CD14-positive monocyte (primary cell): ENCODE data around the gene LIN7B. TPM values are rescaled to one million over a fixed set of nuclear protein-coding genes. Genes with fewer than 3 reads are reported as not detected.

ENCODE experiments used
- DNase-seq, 3 donors: peaks; one replicate each; pipeline ENCODE4 v3.0.0-alpha.2; 2011 to 2022
- H2AFZ ChIP-seq: 2 replicates; pipeline ENCODE4 v1.6.0; 2012; ENCODE audit warnings: mild to moderate bottlenecking, low read depth, low read length, inconsistent platforms; ENCODE audit not compliant: insufficient read depth, poor library complexity, severe bottlenecking
- H3K27ac ChIP-seq, 2 donors: 1 replicate in 1 of 2; 2 replicates in 1 of 2; pipeline ENCODE4 v1.5.1; 2012 to 2013; ENCODE audit warnings: low read length in 2 of 2, control low read depth in 1 of 2, inconsistent platforms in 1 of 2, low read depth in 1 of 2, mild to moderate bottlenecking in 1 of 2
- H3K27me3 ChIP-seq, 2 donors: one replicate each; pipeline versions ENCODE4 v1.6.0 to v1.6.1; 2011 to 2013; ENCODE audit warnings: low read length in 2 of 2; ENCODE audit not compliant: control insufficient read depth in 2 of 2, insufficient read depth in 2 of 2
- H3K36me3 ChIP-seq, 2 donors: replicated peaks in 1 of 2; 1 replicate in 1 of 2; 2 replicates in 1 of 2; pipeline versions ENCODE4 v1.5.1 to v1.6.1; 2012 to 2013; ENCODE audit warnings: low read length in 2 of 2, control low read depth in 1 of 2, inconsistent platforms in 1 of 2, mild to moderate bottlenecking in 1 of 2; ENCODE audit not compliant: insufficient read depth in 2 of 2, control insufficient read depth in 1 of 2
- H3K4me1 ChIP-seq, 2 donors: 1 replicate in 1 of 2; 2 replicates in 1 of 2; pipeline versions ENCODE4 v1.5.1 to v1.6.1; 2012 to 2013; ENCODE audit warnings: low read length in 2 of 2, control low read depth in 1 of 2, inconsistent platforms in 1 of 2, mild to moderate bottlenecking in 1 of 2, moderate library complexity in 1 of 2; ENCODE audit not compliant: insufficient read depth in 2 of 2, control insufficient read depth in 1 of 2
- H3K4me2 ChIP-seq: replicated peaks from 2 replicates; pipeline ENCODE3; 2012; ENCODE audit warnings: low read length, moderate library complexity, mild to moderate bottlenecking; ENCODE audit not compliant: poor library complexity, severe bottlenecking; ENCODE audit errors: extremely low read depth
- H3K4me3 ChIP-seq, 3 experiments: fragments of 200-600 bp in 1 of 3; sonication (generic) in 1 of 3; replicated peaks in 1 of 3; 1 replicate in 2 of 3; 2 replicates in 1 of 3; pipeline ENCODE4 v1.5.1; 2011 to 2013; ENCODE audit warnings: low read length in 3 of 3, mild to moderate bottlenecking in 3 of 3, control low read depth in 2 of 3, low read depth in 2 of 3, inconsistent platforms in 1 of 3, moderate library complexity in 1 of 3
- H3K79me2 ChIP-seq: 2 replicates; pipeline ENCODE4 v1.6.0; 2012; ENCODE audit warnings: mild to moderate bottlenecking, control low read depth, inconsistent platforms, low read length, moderate library complexity; ENCODE audit not compliant: insufficient read depth
- H3K9ac ChIP-seq: 2 replicates; pipeline ENCODE4 v1.6.0; 2017; ENCODE audit warnings: low read length, mild to moderate bottlenecking; ENCODE audit not compliant: insufficient read depth, poor library complexity, severe bottlenecking
- H3K9me3 ChIP-seq, 2 donors: replicated peaks in 1 of 2; 1 replicate in 1 of 2; 2 replicates in 1 of 2; pipeline versions ENCODE4 v1.5.1 to v1.6.1; 2012 to 2013; ENCODE audit warnings: low read length in 2 of 2, control low read depth in 1 of 2; ENCODE audit not compliant: control insufficient read depth in 1 of 2, insufficient read depth in 1 of 2
- H4K20me1 ChIP-seq: 2 replicates; pipeline ENCODE4 v1.6.0; 2012; ENCODE audit warnings: mild to moderate bottlenecking, low read length, control low read depth, moderate library complexity; ENCODE audit not compliant: insufficient read depth
- H3K27ac Mint-ChIP-seq, 7 donors: one replicate each; pipeline ENCODE4 v1.8.0; 2020; ENCODE audit warnings: mild to moderate bottlenecking in 7 of 7, mixed read lengths in 7 of 7, moderate library complexity in 6 of 7, inconsistent platforms in 2 of 7
- H3K27me3 Mint-ChIP-seq, 3 donors: one replicate each; pipeline ENCODE4 v1.8.0; 2021 to 2022; ENCODE audit warnings: low read depth in 3 of 3, mild to moderate bottlenecking in 3 of 3, mixed read lengths in 3 of 3, moderate library complexity in 3 of 3, inconsistent platforms in 1 of 3
- H3K36me3 Mint-ChIP-seq, 2 donors: one replicate each; pipeline ENCODE4 v1.8.0; 2020; ENCODE audit warnings: mixed read lengths in 2 of 2, inconsistent platforms in 1 of 2, mild to moderate bottlenecking in 1 of 2
- H3K4me1 Mint-ChIP-seq: one replicate; pipeline ENCODE4 v1.8.0; 2020; ENCODE audit warnings: mild to moderate bottlenecking, mixed read lengths
- H3K4me3 Mint-ChIP-seq, 2 donors: one replicate each; pipeline ENCODE4 v1.8.0; 2020; ENCODE audit warnings: mild to moderate bottlenecking in 2 of 2, mixed read lengths in 2 of 2, moderate library complexity in 1 of 2
- H3K9me3 Mint-ChIP-seq, 7 donors: one replicate each; pipeline ENCODE4 v1.8.0; 2020 to 2022; ENCODE audit warnings: mixed read lengths in 7 of 7, mild to moderate bottlenecking in 6 of 7, moderate library complexity in 6 of 7, inconsistent platforms in 2 of 7
- CTCF ChIP-seq: fragments of 200-600 bp; IDR thresholded peaks from one replicate; pipeline ENCODE4 v1.8.0; 2022; ENCODE audit warnings: antibody characterized with exemption, mild to moderate bottlenecking
- WGBS: methylation state at CpG from one replicate; pipeline ENCODE4 v1.1.5; 2013; ENCODE audit warnings: missing lambda C conversion rate; ENCODE audit not compliant: insufficient coverage; 5-methylcytosine and 5-hydroxymethylcytosine counted together
- intact Hi-C, 2 donors: fragments of 100-400 bp; cut with micrococcal nuclease; formaldehyde crosslinking; loops; one replicate each; pipeline versions ENCODE4 v1.15.0 to v1.15.1; 2023
- polyA plus RNA-seq, 3 donors: library from polyadenylated mRNA; depleted of rRNA in 1 of 3; unstranded in 2 of 3; stranded (reverse) in 1 of 3; fragments of 300-500 nt in 2 of 3; fragments of >200 nt in 1 of 3; fragmentation: Illumina TruSeq in 2 of 3; gene quantifications; 1 replicate in 2 of 3; 2 replicates in 1 of 3; pipeline ENCODE4 v1.2.3, GENCODE V29; 2012 to 2021

LIN7B gene
- polyA plus RNA-seq, 3 donors, result 4.1 to 9.2 (median 4.2) TPM

GRCh38 chr19:49155820-49156346 is 41.7 kb downstream of the LIN7B start:
- H3K4me3 Mint-ChIP-seq, result peak overlapping the region in 1 of 2 donors; percentile 29
- Histone ChIP-seq H3K36me3 (no peaks in the 10 kb centered on the region), H4K20me1 (no peaks in the 10 kb centered on the region), H3K9me3 (peaks cover 12 to 14% of the 10 kb centered on the region in 2 donors), H3K4me1 (peaks cover 18 to 43% of the 10 kb centered on the region in 2 donors), H3K27ac (no peak overlapping the region), H2AFZ (no peak overlapping the region), H3K79me2 (no peaks in the 10 kb centered on the region), H3K4me3 (no peak overlapping the region), H3K9ac (no peak overlapping the region), H3K4me2 (no peak overlapping the region), H3K27me3 (peaks cover 13 to 54% of the 10 kb centered on the region in 2 donors)
- H3K27ac Mint-ChIP-seq, result peak overlapping the region in 1 of 7 donors; percentile 24
- peaks cover 34% of the 10 kb centered on the region for H3K4me1 Mint-ChIP-seq
- H3K36me3 Mint-ChIP-seq, result peaks cover 0 to 3% of the 10 kb centered on the region in 2 donors
- 45% methylated on average over 3 of the region's 4 CpGs for WGBS
- no peak for TF ChIP-seq CTCF
- DNase-seq, result no peak
- intact Hi-C loops, result no loop called here
- H3K9me3 Mint-ChIP-seq, result peaks cover 12 to 22% (median 16%) of the 10 kb centered on the region in 7 donors
- H3K27me3 Mint-ChIP-seq, result peaks cover 56 to 87% (median 74%) of the 10 kb centered on the region in 3 donors

- Histone ChIP-seq H3K4me2 (peak within 1 kb of the TSS; percentile 94), H3K27me3 (peaks cover 7 to 39% of the 10 kb centered on the region in 2 donors), H3K4me1 (peaks cover 8 to 30% of the 10 kb centered on the region in 2 donors), H4K20me1 (no peaks in the 10 kb centered on the region), H3K36me3 (no peaks in the 10 kb centered on the region), H3K9me3 (no peaks in the 10 kb centered on the region), H3K4me3 (peak within 1 kb of the TSS; percentile 62 to 84 (median 69)), H3K27ac (no peak within 1 kb of the TSS), H3K79me2 (no peaks in the 10 kb centered on the region), H3K9ac (peak within 1 kb of the TSS; percentile 53), H2AFZ (peak within 1 kb of the TSS; percentile 81)
- Mint-ChIP-seq H3K4me3 (peak within 1 kb of the TSS; percentile 75 to 96), H3K27me3 (peaks cover 42 to 70% (median 65%) of the 10 kb centered on the region in 3 donors), H3K4me1 (peaks cover 23% of the 10 kb centered on the region), H3K36me3 (no peaks in the 10 kb centered on the region), H3K9me3 (peaks cover 2 to 9% (median 6%) of the 10 kb centered on the region in 7 donors), H3K27ac (peak within 1 kb of the TSS in 2 of 7 donors; percentile 24 to 65)
- no peak for DNase-seq
- TF ChIP-seq CTCF, result no peak
- intact Hi-C loops, result no loop called here
- under 1% methylated on average over 26 of the region's 41 CpGs for WGBS
Observed at GRCh38 chr19:49157445-49158224, 43.5 kb downstream of the LIN7B start, which contains the start of gene TRPM4. Gene TRPM4 (plus strand): TSS chr19:49157792. CDS start chr19:49157867, 75 bp downstream.
